ENCODE data around the gene CDADC1.
"Not testable (repeated sequence)": the region's sequence is repeated elsewhere in the genome, so short reads cannot be mapped to it uniquely, and the experiment has no call there.

DNA sequence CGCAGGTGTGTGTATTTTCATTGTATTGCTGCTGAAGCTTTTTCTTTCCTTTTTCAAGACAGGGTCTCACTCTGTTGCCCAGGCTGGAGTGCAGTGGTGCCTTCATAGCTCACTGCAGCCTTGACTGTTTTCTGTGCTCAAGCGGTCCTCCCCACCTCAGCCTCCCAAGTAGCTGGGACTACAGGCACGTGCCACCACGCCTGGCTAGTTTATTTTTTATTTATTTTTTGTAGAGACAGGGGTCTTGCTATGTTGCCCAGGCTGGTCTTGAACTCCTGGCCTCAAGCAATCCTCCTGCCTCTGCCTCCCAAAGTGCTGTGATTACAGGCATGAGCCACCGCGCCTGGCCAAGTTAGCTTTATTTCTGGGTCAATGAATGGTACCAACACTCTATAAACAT, 47.0 kb downstream of the CDADC1 start:
- TF ChIP-seq, protein P1, sequence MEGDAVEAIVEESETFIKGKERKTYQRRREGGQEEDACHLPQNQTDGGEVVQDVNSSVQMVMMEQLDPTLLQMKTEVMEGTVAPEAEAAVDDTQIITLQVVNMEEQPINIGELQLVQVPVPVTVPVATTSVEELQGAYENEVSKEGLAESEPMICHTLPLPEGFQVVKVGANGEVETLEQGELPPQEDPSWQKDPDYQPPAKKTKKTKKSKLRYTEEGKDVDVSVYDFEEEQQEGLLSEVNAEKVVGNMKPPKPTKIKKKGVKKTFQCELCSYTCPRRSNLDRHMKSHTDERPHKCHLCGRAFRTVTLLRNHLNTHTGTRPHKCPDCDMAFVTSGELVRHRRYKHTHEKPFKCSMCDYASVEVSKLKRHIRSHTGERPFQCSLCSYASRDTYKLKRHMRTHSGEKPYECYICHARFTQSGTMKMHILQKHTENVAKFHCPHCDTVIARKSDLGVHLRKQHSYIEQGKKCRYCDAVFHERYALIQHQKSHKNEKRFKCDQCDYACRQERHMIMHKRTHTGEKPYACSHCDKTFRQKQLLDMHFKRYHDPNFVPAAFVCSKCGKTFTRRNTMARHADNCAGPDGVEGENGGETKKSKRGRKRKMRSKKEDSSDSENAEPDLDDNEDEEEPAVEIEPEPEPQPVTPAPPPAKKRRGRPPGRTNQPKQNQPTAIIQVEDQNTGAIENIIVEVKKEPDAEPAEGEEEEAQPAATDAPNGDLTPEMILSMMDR (IDR thresholded peaks at IDR 0.05), result not testable (repeated sequence)
- TF ChIP-seq POLR2AphosphoS5, POLR2A (IDR thresholded peaks at IDR 0.05): not testable (repeated sequence)
